Gastroesophageal sphincter (tissue), 4 donors: ENCODE results near the gene TPRX2. TPM values are rescaled to one million over a fixed set of nuclear protein-coding genes. Genes with fewer than 3 reads are reported as not detected.

Experiments
- ATAC-seq: fragments of 150-250 bp; one replicate; pipeline ENCODE4 v1.9.1; 2016; ENCODE audit warnings: mild to moderate bottlenecking, moderate library complexity
- H3K27ac ChIP-seq, 4 donors: fragments of 200-600 bp; sonication (generic) in 3 of 4; 1 replicate in 3 of 4; 2 replicates in 1 of 4; pipeline ENCODE4 v1.5.1; 2016 to 2019
- H3K27me3 ChIP-seq: fragments of 200-600 bp; sonication (generic); one replicate; pipeline ENCODE4 v1.5.1; 2019
- H3K36me3 ChIP-seq, 2 donors: fragments of 200-600 bp; sonication (generic); one replicate each; pipeline ENCODE4 v1.5.1; 2019; ENCODE audit warnings: control low read depth in 1 of 2
- H3K4me1 ChIP-seq, 3 donors: fragments of 200-600 bp; sonication (generic); 1 replicate in 2 of 3; 2 replicates in 1 of 3; pipeline ENCODE4 v1.5.1; 2016 to 2019; ENCODE audit warnings: control low read depth in 2 of 3
- H3K4me3 ChIP-seq, 2 donors: fragments of 200-600 bp; sonication (generic); one replicate each; pipeline ENCODE4 v1.5.1; 2019; ENCODE audit warnings: mild to moderate bottlenecking in 1 of 2, moderate library complexity in 1 of 2
- H3K9me3 ChIP-seq, 3 donors: fragments of 200-600 bp; sonication (generic); one replicate each; pipeline ENCODE4 v1.5.1; 2017 to 2019; ENCODE audit warnings: control low read depth in 2 of 3
- CTCF ChIP-seq, 4 experiments: fragments of 200-600 bp in 2 of 4; fragments of 450-650 bp in 2 of 4; sonication (generic) in 1 of 4; IDR thresholded peaks; one replicate each; pipeline ENCODE4 v1.5.1; 2017 to 2019; ENCODE audit warnings: antibody characterized with exemption in 4 of 4, mild to moderate bottlenecking in 2 of 4, moderate library complexity in 2 of 4
- EP300 ChIP-seq: sonication (generic); formaldehyde crosslinking; IDR thresholded peaks from one replicate; pipeline ENCODE4 v1.6.1; 2017; ENCODE audit warnings: antibody characterized with exemption, mild to moderate bottlenecking
- POLR2A ChIP-seq, 2 donors: fragments of 450-650 bp; IDR thresholded peaks; one replicate each; pipeline ENCODE4 v1.6.1; 2017; ENCODE audit warnings: antibody characterized with exemption in 2 of 2, mild to moderate bottlenecking in 2 of 2, moderate library complexity in 1 of 2
- POLR2AphosphoS5 ChIP-seq: sonication (generic); formaldehyde crosslinking; IDR thresholded peaks from one replicate; pipeline ENCODE4 v1.6.1; 2017; ENCODE audit warnings: antibody characterized with exemption
- WGBS, 2 donors: methylation state at CpG; one replicate each; pipeline ENCODE4 v1.1.5; 2018; ENCODE audit warnings: low coverage in 1 of 2; 5-methylcytosine and 5-hydroxymethylcytosine counted together
- total RNA-seq, 4 donors: library from RNA; depleted of rRNA; stranded (reverse); fragments of >200 nt; gene quantifications; one replicate each; pipeline ENCODE4 v1.1.0, GENCODE V29; 2016

Gene TPRX2
- total RNA-seq, 4 donors from 2014 or later = not detected

DNA sequence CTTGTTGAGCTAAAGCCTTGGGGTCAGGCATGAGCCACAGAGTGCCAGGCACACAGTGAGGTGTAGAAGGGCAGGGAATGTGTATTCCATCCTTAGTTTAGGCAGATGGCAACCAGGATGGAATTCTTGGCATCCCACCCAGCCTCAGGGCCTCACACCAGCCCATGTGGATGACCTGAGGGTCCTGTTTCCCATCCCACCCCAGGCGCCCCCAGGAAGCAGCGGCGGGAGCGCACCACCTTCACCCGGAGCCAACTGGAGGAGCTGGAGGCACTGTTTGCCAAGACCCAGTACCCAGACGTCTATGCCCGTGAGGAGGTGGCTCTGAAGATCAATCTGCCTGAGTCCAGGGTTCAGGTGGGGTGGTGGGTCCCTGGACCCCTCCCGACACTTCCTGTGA lies 23.0 kb upstream of the TPRX2 start:
- no peak for ATAC-seq
- no peak overlapping the region for H3K27ac ChIP-seq
- no peak overlapping the region for H3K4me3 ChIP-seq
- no peaks in the 10 kb centered on the region for H3K4me1 ChIP-seq
- WGBS, 2 donors = no CpG with 5 or more reads among the region's 8 CpGs
- no peaks in the 10 kb centered on the region for H3K36me3 ChIP-seq
- H3K27me3 ChIP-seq = peaks cover 31% of the 10 kb centered on the region
- H3K9me3 ChIP-seq = no peaks in the 10 kb centered on the region
- TF ChIP-seq POLR2A (IDR thresholded peaks at IDR 0.05) (no peak), EP300 (no peak), POLR2AphosphoS5 (no peak), CTCF (IDR thresholded peaks at IDR 0.05) (no peak)

DNA sequence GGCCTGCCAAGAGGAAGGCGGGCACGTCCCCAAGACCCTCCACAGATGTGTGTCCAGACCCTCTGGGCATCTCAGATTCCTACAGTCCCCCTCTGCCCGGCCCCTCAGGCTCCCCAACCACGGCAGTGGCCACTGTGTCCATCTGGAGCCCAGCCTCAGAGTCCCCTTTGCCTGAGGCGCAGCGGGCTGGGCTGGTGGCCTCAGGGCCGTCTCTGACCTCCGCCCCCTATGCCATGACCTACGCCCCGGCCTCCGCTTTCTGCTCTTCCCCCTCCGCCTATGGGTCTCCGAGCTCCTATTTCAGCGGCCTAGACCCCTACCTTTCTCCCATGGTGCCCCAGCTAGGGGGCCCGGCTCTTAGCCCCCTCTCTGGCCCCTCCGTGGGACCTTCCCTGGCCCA lies 19.6 kb upstream of the TPRX2 start:
- no peaks in the 10 kb centered on the region for H3K4me1 ChIP-seq
- H3K27me3 ChIP-seq = peaks cover 40% of the 10 kb centered on the region
- 55% methylated on average over 8 of the region's 16 CpGs; no CpG with 5 or more reads in 1 of the 2 donors for WGBS, 2 donors
- no peaks in the 10 kb centered on the region for H3K36me3 ChIP-seq
- TF ChIP-seq EP300 = no peak
- TF ChIP-seq POLR2AphosphoS5 = no peak
- no peak for TF ChIP-seq CTCF (IDR thresholded peaks at IDR 0.05)
- no peak for TF ChIP-seq POLR2A (IDR thresholded peaks at IDR 0.05)
- no peak overlapping the region for H3K27ac ChIP-seq
- no peaks in the 10 kb centered on the region for H3K9me3 ChIP-seq
- ATAC-seq = no peak
- no peak overlapping the region for H3K4me3 ChIP-seq

DNA sequence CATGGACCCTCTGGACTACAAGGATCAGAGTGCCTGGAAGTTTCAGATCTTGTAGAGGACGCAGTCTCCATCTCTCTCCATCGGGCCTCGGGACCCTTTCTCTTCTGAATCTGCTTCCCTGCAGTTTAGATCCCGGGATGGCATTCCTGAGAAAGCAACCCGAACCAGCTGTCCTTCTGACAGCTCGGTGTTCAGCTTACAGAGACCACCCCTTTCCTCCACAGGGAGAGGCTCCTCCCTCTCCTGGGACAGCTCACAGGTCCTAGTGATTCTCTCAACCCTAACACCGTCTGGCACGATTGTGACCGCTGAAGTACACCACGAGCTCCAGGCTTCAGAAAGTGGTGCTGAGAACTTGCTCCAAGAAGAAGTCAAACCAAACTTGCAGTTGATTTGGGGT lies 19.1 kb upstream of the TPRX2 start:
- TF ChIP-seq EP300 = no peak
- TF ChIP-seq CTCF (IDR thresholded peaks at IDR 0.05) = no peak
- TF ChIP-seq POLR2A (IDR thresholded peaks at IDR 0.05) = no peak

GRCh38 chr19:47842941-47843340 lies 16.1 kb upstream of the TPRX2 start:
- no peaks in the 10 kb centered on the region for H3K9me3 ChIP-seq
- TF ChIP-seq CTCF (IDR thresholded peaks at IDR 0.05) (no peak), POLR2AphosphoS5 (no peak), POLR2A (IDR thresholded peaks at IDR 0.05) (no peak), EP300 (no peak)
- H3K27me3 ChIP-seq = peaks cover 74% of the 10 kb centered on the region
- no peaks in the 10 kb centered on the region for H3K4me1 ChIP-seq
- no peak for ATAC-seq
- H3K4me3 ChIP-seq = no peak overlapping the region
- H3K36me3 ChIP-seq = no peaks in the 10 kb centered on the region
- 30 to 47% methylated on average over 3 of the region's 5 CpGs for WGBS, 2 donors
- no peak overlapping the region for H3K27ac ChIP-seq

More for the DNA sequence above, 19.1 kb upstream of the TPRX2 start:
- Histone ChIP-seq H3K4me1 (no peaks in the 10 kb centered on the region), H3K27ac (no peak overlapping the region), H3K27me3 (peaks cover 45% of the 10 kb centered on the region), H3K36me3 (no peaks in the 10 kb centered on the region), H3K4me3 (no peak overlapping the region), H3K9me3 (no peaks in the 10 kb centered on the region)
- WGBS, 2 donors = 0 to 23% methylated on average over 2 to 6 of the region's 10 CpGs
- ATAC-seq = no peak

GRCh38 chr19:47848425-47848822 lies 10.6 kb upstream of the TPRX2 start:
- TF ChIP-seq POLR2AphosphoS5 (no peak), POLR2A (IDR thresholded peaks at IDR 0.05) (no peak), EP300 (no peak), CTCF (IDR thresholded peaks at IDR 0.05) (no peak)
- H3K27me3 ChIP-seq = peaks cover 91% of the 10 kb centered on the region
- H3K4me1 ChIP-seq = peaks cover 0 to 13% (median 0%) of the 10 kb centered on the region in 3 donors
- no peak overlapping the region for H3K27ac ChIP-seq
- 45 to 50% methylated on average over 9 to 10 of the region's 10 CpGs for WGBS, 2 donors
- no peaks in the 10 kb centered on the region for H3K36me3 ChIP-seq
- ATAC-seq = no peak
- no peaks in the 10 kb centered on the region for H3K9me3 ChIP-seq
- H3K4me3 ChIP-seq = no peak overlapping the region
